Astrocyte (in vitro differentiated cells and primary cell): ENCODE results near the gene ISCA1. TPM values are rescaled to one million over a fixed set of nuclear protein-coding genes. Genes with fewer than 3 reads are reported as not detected.

ENCODE experiments used
- DNase-seq: peaks from one replicate; pipeline ENCODE4 v3.0.0-alpha.2; 2010; ENCODE audit warnings: low read depth
- FAIRE-seq: peaks from 2 replicates; lab custom pipeline; 2011; peaks lifted over from hg19 to GRCh38; lab: Jason Lieb, UNC
- H2AFZ ChIP-seq: 2 replicates; pipeline ENCODE4 v1.6.0; 2012; ENCODE audit warnings: low read depth, low read length, inconsistent platforms
- H3K27ac ChIP-seq: 2 replicates; pipeline ENCODE4 v1.5.1; 2011; ENCODE audit warnings: low read depth, low read length, inconsistent platforms
- H3K27me3 ChIP-seq: 2 replicates; pipeline ENCODE4 v1.6.0; 2011; ENCODE audit warnings: low read length, inconsistent platforms; ENCODE audit not compliant: insufficient read depth
- H3K36me3 ChIP-seq: 2 replicates; pipeline ENCODE4 v1.5.1; 2011; ENCODE audit warnings: low read length, inconsistent platforms; ENCODE audit not compliant: insufficient read depth
- H3K4me1 ChIP-seq: 2 replicates; pipeline ENCODE4 v1.5.1; 2011; ENCODE audit warnings: low read length, inconsistent platforms; ENCODE audit not compliant: insufficient read depth
- H3K4me2 ChIP-seq: 2 replicates; pipeline ENCODE4 v1.6.0; 2012; ENCODE audit warnings: low read length, inconsistent platforms
- H3K4me3 ChIP-seq: 2 replicates; pipeline ENCODE4 v1.5.1; 2011; ENCODE audit warnings: low read depth, mild to moderate bottlenecking, low read length, inconsistent platforms; ENCODE audit not compliant: insufficient read depth
- H3K79me2 ChIP-seq: 2 replicates; pipeline ENCODE4 v1.6.0; 2012; ENCODE audit warnings: mild to moderate bottlenecking, low read length, inconsistent platforms; ENCODE audit not compliant: insufficient read depth
- H3K9ac ChIP-seq: 2 replicates; pipeline ENCODE4 v1.6.0; 2012; ENCODE audit warnings: mild to moderate bottlenecking, low read length, inconsistent platforms
- H3K9me3 ChIP-seq: 2 replicates; pipeline ENCODE4 v1.5.1; 2012; ENCODE audit warnings: low read depth, mild to moderate bottlenecking, low read length, inconsistent platforms; ENCODE audit not compliant: insufficient read depth
- H4K20me1 ChIP-seq: 2 replicates; pipeline ENCODE4 v1.6.0; 2012; ENCODE audit warnings: low read length, inconsistent platforms; ENCODE audit not compliant: insufficient read depth
- H3K27ac Mint-ChIP-seq: one replicate; pipeline ENCODE4 v1.8.0; 2021; ENCODE audit warnings: mild to moderate bottlenecking, mixed read lengths; ENCODE audit not compliant: unreplicated experiment
- H3K27me3 Mint-ChIP-seq: one replicate; pipeline ENCODE4 v1.8.0; 2021; ENCODE audit warnings: low read depth, mixed read lengths; ENCODE audit not compliant: unreplicated experiment
- H3K36me3 Mint-ChIP-seq: one replicate; pipeline ENCODE4 v1.8.0; 2021; ENCODE audit warnings: low read depth, mixed read lengths; ENCODE audit not compliant: unreplicated experiment
- H3K4me1 Mint-ChIP-seq: one replicate; pipeline ENCODE4 v1.8.0; 2021; ENCODE audit warnings: low read depth, mixed read lengths; ENCODE audit not compliant: unreplicated experiment
- H3K4me3 Mint-ChIP-seq: one replicate; pipeline ENCODE4 v1.8.0; 2021; ENCODE audit warnings: mild to moderate bottlenecking, moderate library complexity, mixed read lengths; ENCODE audit not compliant: unreplicated experiment
- H3K9me3 Mint-ChIP-seq: one replicate; pipeline ENCODE4 v1.8.0; 2021; ENCODE audit warnings: mild to moderate bottlenecking, mixed read lengths; ENCODE audit not compliant: unreplicated experiment
- EZH2 ChIP-seq: IDR thresholded peaks from 2 replicates; pipeline ENCODE4 v1.6.1; 2012; ENCODE audit warnings: mild to moderate bottlenecking, low read length, inconsistent platforms; ENCODE audit not compliant: insufficient read depth
- total RNA-seq: library from RNA; stranded (reverse); gene quantifications from 2 replicates; pipeline ENCODE4 v1.2.1, GENCODE V29; 2021
- TF ChIP-seq, protein P1 (sequence below): IDR thresholded peaks from 2 replicates; pipeline ENCODE4 v1.5.1; 2011; ENCODE audit warnings: low read depth, mild to moderate bottlenecking, inconsistent platforms, low read length, moderate library complexity; ENCODE audit not compliant: insufficient read depth

ISCA1 gene
- total RNA-seq, 1 donor from 2014 or later = 30.6 TPM

DNA sequence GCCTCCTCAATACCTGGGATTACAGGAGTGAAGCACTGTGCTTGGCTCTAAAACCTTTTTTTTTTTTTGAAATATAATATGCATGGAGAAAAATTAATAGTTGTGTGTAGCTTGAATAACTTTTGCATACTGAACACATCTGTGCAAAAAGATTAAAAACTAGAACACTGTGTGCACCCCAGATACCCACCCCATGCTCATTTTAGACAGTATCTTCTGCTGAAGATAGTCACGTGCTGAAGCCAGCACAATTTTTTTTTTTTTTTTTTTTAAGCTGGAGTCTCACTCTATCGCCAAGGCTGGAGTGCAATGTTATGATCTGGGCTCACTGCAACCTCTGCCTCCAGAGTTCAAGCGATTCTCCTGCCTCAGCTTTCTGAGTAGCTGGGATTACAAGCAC, 62.7 kb downstream of the ISCA1 start:
- Histone ChIP-seq H2AFZ (no peak overlapping the region), H4K20me1 (no peaks in the 10 kb centered on the region), H3K4me1 (no peaks in the 10 kb centered on the region), H3K27me3 (no peaks in the 10 kb centered on the region), H3K36me3 (no peaks in the 10 kb centered on the region), H3K9ac (no peak overlapping the region), H3K4me3 (no peak overlapping the region), H3K27ac (no peak overlapping the region), H3K79me2 (no peaks in the 10 kb centered on the region), H3K4me2 (no peak overlapping the region), H3K9me3 (no peaks in the 10 kb centered on the region)
- TF ChIP-seq, protein P1, sequence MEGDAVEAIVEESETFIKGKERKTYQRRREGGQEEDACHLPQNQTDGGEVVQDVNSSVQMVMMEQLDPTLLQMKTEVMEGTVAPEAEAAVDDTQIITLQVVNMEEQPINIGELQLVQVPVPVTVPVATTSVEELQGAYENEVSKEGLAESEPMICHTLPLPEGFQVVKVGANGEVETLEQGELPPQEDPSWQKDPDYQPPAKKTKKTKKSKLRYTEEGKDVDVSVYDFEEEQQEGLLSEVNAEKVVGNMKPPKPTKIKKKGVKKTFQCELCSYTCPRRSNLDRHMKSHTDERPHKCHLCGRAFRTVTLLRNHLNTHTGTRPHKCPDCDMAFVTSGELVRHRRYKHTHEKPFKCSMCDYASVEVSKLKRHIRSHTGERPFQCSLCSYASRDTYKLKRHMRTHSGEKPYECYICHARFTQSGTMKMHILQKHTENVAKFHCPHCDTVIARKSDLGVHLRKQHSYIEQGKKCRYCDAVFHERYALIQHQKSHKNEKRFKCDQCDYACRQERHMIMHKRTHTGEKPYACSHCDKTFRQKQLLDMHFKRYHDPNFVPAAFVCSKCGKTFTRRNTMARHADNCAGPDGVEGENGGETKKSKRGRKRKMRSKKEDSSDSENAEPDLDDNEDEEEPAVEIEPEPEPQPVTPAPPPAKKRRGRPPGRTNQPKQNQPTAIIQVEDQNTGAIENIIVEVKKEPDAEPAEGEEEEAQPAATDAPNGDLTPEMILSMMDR = no peak
- no peak for TF ChIP-seq EZH2
- FAIRE-seq = no peak
- Mint-ChIP-seq H3K4me1 (no peaks in the 10 kb centered on the region), H3K27me3 (peaks cover 11% of the 10 kb centered on the region), H3K36me3 (no peaks in the 10 kb centered on the region), H3K27ac (no peak overlapping the region), H3K4me3 (no peak overlapping the region), H3K9me3 (peaks cover 2% of the 10 kb centered on the region)
- no peak for DNase-seq

DNA sequence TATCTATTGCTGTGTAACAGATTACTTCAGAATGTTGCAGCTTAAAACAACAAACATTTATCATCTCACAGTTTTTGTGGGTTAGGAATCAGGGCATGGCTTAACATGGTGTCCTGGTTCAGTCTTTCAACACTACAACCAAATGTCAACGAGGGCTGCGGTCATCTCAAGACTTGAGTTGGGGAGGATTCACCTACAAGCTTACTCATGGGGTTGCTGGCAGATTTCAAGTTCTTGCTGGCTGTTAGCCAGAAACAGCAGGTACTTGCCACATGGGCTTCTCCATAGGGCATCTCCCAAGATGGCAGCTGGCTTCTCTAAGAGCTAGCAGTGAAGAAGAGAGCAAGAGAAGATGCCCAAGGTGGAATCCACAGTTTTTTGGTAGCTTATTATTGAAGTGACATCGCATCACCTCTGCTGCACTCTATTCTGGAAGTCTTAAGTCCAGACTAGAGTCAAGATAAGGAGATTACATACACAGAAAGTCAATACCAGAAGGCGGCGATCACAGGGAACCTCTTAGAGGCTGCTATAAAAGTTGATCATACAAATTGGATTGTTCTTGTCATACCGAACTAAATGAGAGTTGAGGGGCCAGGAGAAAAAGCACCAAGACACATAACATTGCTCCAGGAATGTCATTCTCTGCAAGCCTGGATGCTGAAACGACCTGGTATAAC, 65.1 kb downstream of the ISCA1 start:
- TF ChIP-seq, protein P1 = no peak
- no peak for TF ChIP-seq EZH2
- no peaks in the 10 kb centered on the region for H3K27me3 Mint-ChIP-seq
- no peaks in the 10 kb centered on the region for H3K4me1 ChIP-seq
- H4K20me1 ChIP-seq = no peaks in the 10 kb centered on the region
- H3K9me3 ChIP-seq = no peaks in the 10 kb centered on the region
- H3K27ac ChIP-seq = no peak overlapping the region
- no peaks in the 10 kb centered on the region for H3K36me3 ChIP-seq
- H3K9ac ChIP-seq = no peak overlapping the region
- H3K4me2 ChIP-seq = no peak overlapping the region
- no peaks in the 10 kb centered on the region for H3K4me1 Mint-ChIP-seq
- H3K4me3 Mint-ChIP-seq = no peak overlapping the region
- no peak overlapping the region for H3K27ac Mint-ChIP-seq
- no peaks in the 10 kb centered on the region for H3K36me3 Mint-ChIP-seq
- no peaks in the 10 kb centered on the region for H3K27me3 ChIP-seq
- no peak for FAIRE-seq
- H3K4me3 ChIP-seq = no peak overlapping the region
- no peak overlapping the region for H2AFZ ChIP-seq
- H3K79me2 ChIP-seq = no peaks in the 10 kb centered on the region
- DNase-seq = no peak
- H3K9me3 Mint-ChIP-seq = peaks cover 2% of the 10 kb centered on the region

Other genes with a start within 250 kb of the ISCA1 start
- 121 and 126 TPM in 2 replicates for gene GOLM1, start 183.0 kb downstream of the ISCA1 start, total RNA-seq
- not detected in 2 replicates for gene C9orf153, start 22.9 kb downstream of the ISCA1 start, total RNA-seq
- gene TUT7, start 71.9 kb upstream of the ISCA1 start, total RNA-seq = 24.8 and 27.6 TPM in 2 replicates